Activated T-cell treated with anti-CD3 and anti-CD28 coated beads for 4 hours (primary cell): Measurements from ENCODE around the gene ACAD11.
"Not testable (repeated sequence)": the region's sequence is repeated elsewhere in the genome, so short reads cannot be mapped to it uniquely, and the experiment has no call there.

ENCODE experiments used
- DNase-seq: peaks from one replicate; pipeline ENCODE4 v3.0.0-alpha.2; 2020

Gene ACAD11

GRCh38 chr3:132596816-132597433 is 62.7 kb downstream of the ACAD11 start, which contains the start of gene ACKR4:
ACKR4 (plus strand) TSS chr3:132597270; CDS start chr3:132600398, 3,128 bp downstream.
- no peak for DNase-seq

GRCh38 chr3:132596326-132596725 is 63.3 kb downstream of the ACAD11 start:
- DNase-seq = no peak

GRCh38 chr3:132595014-132595413 is 64.6 kb downstream of the ACAD11 start:
- no peak for DNase-seq

- no peak for DNase-seq
Observed at GRCh38 chr3:132594498-132594897, 65.1 kb downstream of the ACAD11 start.

- no peak for DNase-seq
Observed at GRCh38 chr3:132593947-132594323, 65.7 kb downstream of the ACAD11 start.

GRCh38 chr3:132593241-132593946 is 66.2 kb downstream of the ACAD11 start:
- no peak for DNase-seq

GRCh38 chr3:132592216-132592615 is 67.4 kb downstream of the ACAD11 start:
- DNase-seq = no peak

- no peak for DNase-seq
Observed at GRCh38 chr3:132587401-132587800, 72.2 kb downstream of the ACAD11 start.

- no peak for DNase-seq
Observed at GRCh38 chr3:132573797-132574211, 85.8 kb downstream of the ACAD11 start.

- DNase-seq = no peak
Observed at GRCh38 chr3:132570016-132570415, 89.6 kb downstream of the ACAD11 start.

- no peak for DNase-seq
Observed at GRCh38 chr3:132569580-132569979, 90.0 kb downstream of the ACAD11 start.

GRCh38 chr3:132569153-132569552 is 90.5 kb downstream of the ACAD11 start:
- no peak for DNase-seq

GRCh38 chr3:132568422-132568821 is 91.2 kb downstream of the ACAD11 start:
- DNase-seq = no peak

GRCh38 chr3:132564070-132564465 is 95.5 kb downstream of the ACAD11 start:
- DNase-seq = no peak

GRCh38 chr3:132563420-132564069 is 96.1 kb downstream of the ACAD11 start:
- DNase-seq = no peak

GRCh38 chr3:132561003-132561402 is 98.6 kb downstream of the ACAD11 start:
- DNase-seq = no peak

- no peak for DNase-seq
Observed at GRCh38 chr3:132556508-132557159, 103.0 kb downstream of the ACAD11 start.

GRCh38 chr3:132556036-132556386 is 103.6 kb downstream of the ACAD11 start:
- not testable (repeated sequence) for DNase-seq

- DNase-seq = no peak
Observed at GRCh38 chr3:132555306-132556035, 104.1 kb downstream of the ACAD11 start.

GRCh38 chr3:132554437-132554836 is 105.2 kb downstream of the ACAD11 start:
- no peak for DNase-seq

GRCh38 chr3:132553826-132554225 is 105.8 kb downstream of the ACAD11 start:
- no peak for DNase-seq

- DNase-seq = no peak
Observed at GRCh38 chr3:132550579-132551305, 108.9 kb downstream of the ACAD11 start.
